Measurements from ENCODE around the gene AHR. TPM values are rescaled to one million over a fixed set of nuclear protein-coding genes. Genes with fewer than 3 reads are reported as not detected.

The AHR gene
- total RNA-seq, 1 experiment from 2014 or later = 99.1 TPM

DNA sequence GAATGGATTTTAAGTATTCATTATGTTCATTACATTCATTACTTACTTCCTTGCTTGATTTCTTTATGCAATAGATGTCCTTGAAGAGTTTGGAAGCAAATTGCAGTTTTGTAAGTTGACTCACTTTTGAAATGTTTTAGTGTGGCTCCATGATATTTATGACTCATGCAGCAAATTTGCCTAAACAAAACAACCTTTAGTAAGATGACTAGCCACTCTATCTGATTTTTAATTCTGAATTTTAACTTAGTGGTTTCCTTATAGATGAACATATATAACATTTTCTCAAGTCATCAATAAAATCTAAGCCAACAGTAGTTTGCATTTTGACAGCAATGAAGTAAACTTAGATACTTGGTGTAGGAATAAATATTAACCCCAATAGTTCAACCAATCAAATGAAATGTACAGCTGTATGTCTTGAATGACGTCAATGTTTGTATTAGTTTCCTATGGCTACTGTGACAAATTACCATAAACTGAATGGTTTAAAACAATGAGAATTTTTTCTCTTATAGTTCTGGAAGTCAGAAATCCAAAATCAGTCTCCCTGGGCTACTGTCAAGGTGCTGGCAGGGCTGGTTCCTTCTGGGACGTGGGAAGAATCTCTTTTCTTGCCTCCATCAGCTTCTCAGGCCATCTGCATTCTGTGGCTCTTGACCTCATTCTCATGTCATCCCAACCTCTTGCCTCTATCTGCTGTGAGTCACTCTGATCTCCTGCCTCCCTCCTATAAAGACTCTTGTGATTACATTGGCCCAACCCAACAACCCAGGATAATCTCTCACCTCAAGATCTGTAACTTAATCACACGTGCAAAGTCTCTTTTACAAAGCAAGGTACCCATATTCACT, 73.4 kb downstream of the AHR start:
- POLR2A ChIA-PET = interaction anchor here (0.6 to 4.2 kb wide), 17 partner anchors 13 to 309 kb away, joined by 3 to 37 read pairs (median 5); no protein-coding TSS in a partner anchor
- Mint-ChIP-seq H3K4me1 (ENCODE audit: insufficient read depth, unreplicated experiment) (peaks cover 27% of the 10 kb centered on the region), H3K9me3 (ENCODE audit: unreplicated experiment) (no peaks in the 10 kb centered on the region), H3K36me3 (ENCODE audit: insufficient read depth, unreplicated experiment) (no peaks in the 10 kb centered on the region), H3K4me3 (ENCODE audit: unreplicated experiment) (no peak overlapping the region), H3K27me3 (ENCODE audit: insufficient read depth, unreplicated experiment) (no peaks in the 10 kb centered on the region), H3K27ac (ENCODE audit: low read depth, unreplicated experiment) (peak overlapping the region; percentile 89)
- DNase-seq (ENCODE audit: unreplicated experiment) = peak; percentile 91
- TF ChIP-seq, protein P1, sequence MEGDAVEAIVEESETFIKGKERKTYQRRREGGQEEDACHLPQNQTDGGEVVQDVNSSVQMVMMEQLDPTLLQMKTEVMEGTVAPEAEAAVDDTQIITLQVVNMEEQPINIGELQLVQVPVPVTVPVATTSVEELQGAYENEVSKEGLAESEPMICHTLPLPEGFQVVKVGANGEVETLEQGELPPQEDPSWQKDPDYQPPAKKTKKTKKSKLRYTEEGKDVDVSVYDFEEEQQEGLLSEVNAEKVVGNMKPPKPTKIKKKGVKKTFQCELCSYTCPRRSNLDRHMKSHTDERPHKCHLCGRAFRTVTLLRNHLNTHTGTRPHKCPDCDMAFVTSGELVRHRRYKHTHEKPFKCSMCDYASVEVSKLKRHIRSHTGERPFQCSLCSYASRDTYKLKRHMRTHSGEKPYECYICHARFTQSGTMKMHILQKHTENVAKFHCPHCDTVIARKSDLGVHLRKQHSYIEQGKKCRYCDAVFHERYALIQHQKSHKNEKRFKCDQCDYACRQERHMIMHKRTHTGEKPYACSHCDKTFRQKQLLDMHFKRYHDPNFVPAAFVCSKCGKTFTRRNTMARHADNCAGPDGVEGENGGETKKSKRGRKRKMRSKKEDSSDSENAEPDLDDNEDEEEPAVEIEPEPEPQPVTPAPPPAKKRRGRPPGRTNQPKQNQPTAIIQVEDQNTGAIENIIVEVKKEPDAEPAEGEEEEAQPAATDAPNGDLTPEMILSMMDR (IDR thresholded peaks at IDR 0.05; ENCODE audit: unreplicated experiment) = no peak
- no TSS peak for BruUV-seq (replicated peaks)
- CTCF ChIA-PET = interaction anchor here (0.6 to 1.0 kb wide), 2 partner anchors 275 to 317 kb away, joined by 3 read pairs; no protein-coding TSS in a partner anchor
- intact Hi-C loops (cut with micrococcal nuclease) = loop anchor here (1.0 to 10.0 kb wide), 6 partner anchors 37 to 387 kb away; no protein-coding TSS in a partner anchor

DNA sequence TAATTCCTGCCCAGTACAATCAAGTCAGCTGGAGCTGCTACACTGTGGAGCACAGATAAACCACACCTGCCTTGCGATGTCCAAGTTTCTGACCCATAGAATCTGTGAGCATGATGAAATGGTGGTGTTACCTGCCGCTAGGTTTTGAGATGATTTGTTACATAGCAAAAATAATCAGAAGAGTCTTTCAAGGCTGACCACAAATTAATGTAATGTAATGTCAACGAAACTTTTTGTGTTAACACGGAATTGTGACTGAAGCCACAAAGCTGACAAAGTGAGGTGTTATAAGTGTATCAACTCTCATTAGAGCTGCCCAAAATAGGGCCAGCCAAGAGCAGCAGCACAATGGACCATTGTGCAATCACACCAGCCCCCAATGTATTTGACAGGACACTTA, 75.7 kb downstream of the AHR start:
- intact Hi-C loops (cut with micrococcal nuclease) = loop anchor here (10.0 kb wide), 1 partner anchor 389 kb away; no protein-coding TSS in a partner anchor
- TF ChIP-seq, protein P1 (IDR thresholded peaks at IDR 0.05; ENCODE audit: unreplicated experiment) = no peak
- no TSS peak for BruUV-seq (replicated peaks)
- no peaks in the 10 kb centered on the region for H3K9me3 Mint-ChIP-seq (ENCODE audit: unreplicated experiment)
- no peaks in the 10 kb centered on the region for H3K36me3 Mint-ChIP-seq (ENCODE audit: insufficient read depth, unreplicated experiment)
- no peak overlapping the region for H3K27ac Mint-ChIP-seq (ENCODE audit: low read depth, unreplicated experiment)
- no peak overlapping the region for H3K4me3 Mint-ChIP-seq (ENCODE audit: unreplicated experiment)
- ChIA-PET CTCF (interaction anchor here (0.9 to 1.2 kb wide), 3 partner anchors 12 to 391 kb away, joined by 4 to 5 read pairs (median 5); no protein-coding TSS in a partner anchor), POLR2A (interaction anchor here (0.8 to 1.4 kb wide), 3 partner anchors 17 to 117 kb away, joined by 3 to 4 read pairs (median 3); no protein-coding TSS in a partner anchor)
- H3K4me1 Mint-ChIP-seq (ENCODE audit: insufficient read depth, unreplicated experiment) = peaks cover 21% of the 10 kb centered on the region
- no peaks in the 10 kb centered on the region for H3K27me3 Mint-ChIP-seq (ENCODE audit: insufficient read depth, unreplicated experiment)
- DNase-seq (ENCODE audit: unreplicated experiment) = no peak

DNA sequence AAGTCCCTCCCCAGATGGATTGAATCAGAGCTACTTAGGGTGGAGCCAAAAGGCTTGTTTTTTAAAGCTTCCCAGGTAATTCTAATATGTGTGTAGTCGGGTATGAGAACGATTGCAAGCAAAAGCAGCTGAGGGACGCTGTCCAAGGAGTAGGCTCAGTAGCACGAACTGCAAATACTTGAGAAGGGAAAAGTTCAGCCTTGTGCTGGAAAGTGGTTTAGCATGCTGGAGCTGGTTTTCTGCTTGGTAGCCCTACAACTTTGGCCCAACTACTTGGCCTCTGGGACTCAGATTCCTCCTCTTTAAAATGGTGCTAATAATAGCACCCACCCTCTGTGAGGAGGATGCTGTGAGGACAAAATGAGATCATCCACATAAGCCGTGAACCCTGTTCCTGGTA, 76.2 kb downstream of the AHR start:
- H3K4me3 Mint-ChIP-seq (ENCODE audit: unreplicated experiment) = no peak overlapping the region
- no peaks in the 10 kb centered on the region for H3K36me3 Mint-ChIP-seq (ENCODE audit: insufficient read depth, unreplicated experiment)
- POLR2A ChIA-PET = interaction anchor here (0.7 to 1.5 kb wide), 5 partner anchors 16 to 611 kb away, joined by 3 to 4 read pairs (median 3); no protein-coding TSS in a partner anchor
- H3K27ac Mint-ChIP-seq (ENCODE audit: low read depth, unreplicated experiment) = no peak overlapping the region
- CTCF ChIA-PET = interaction anchor here (0.5 to 1.2 kb wide), 4 partner anchors 11 to 392 kb away, joined by 3 to 5 read pairs (median 4); no protein-coding TSS in a partner anchor
- no peak for DNase-seq (ENCODE audit: unreplicated experiment)
- intact Hi-C loops (cut with micrococcal nuclease) = loop anchor here (10.0 kb wide), 1 partner anchor 390 kb away; no protein-coding TSS in a partner anchor
- TF ChIP-seq, protein P1 (IDR thresholded peaks at IDR 0.05; ENCODE audit: unreplicated experiment) = no peak
- peaks cover 21% of the 10 kb centered on the region for H3K4me1 Mint-ChIP-seq (ENCODE audit: insufficient read depth, unreplicated experiment)
- no peaks in the 10 kb centered on the region for H3K27me3 Mint-ChIP-seq (ENCODE audit: insufficient read depth, unreplicated experiment)
- no peaks in the 10 kb centered on the region for H3K9me3 Mint-ChIP-seq (ENCODE audit: unreplicated experiment)
- BruUV-seq (replicated peaks) = no TSS peak

DNA sequence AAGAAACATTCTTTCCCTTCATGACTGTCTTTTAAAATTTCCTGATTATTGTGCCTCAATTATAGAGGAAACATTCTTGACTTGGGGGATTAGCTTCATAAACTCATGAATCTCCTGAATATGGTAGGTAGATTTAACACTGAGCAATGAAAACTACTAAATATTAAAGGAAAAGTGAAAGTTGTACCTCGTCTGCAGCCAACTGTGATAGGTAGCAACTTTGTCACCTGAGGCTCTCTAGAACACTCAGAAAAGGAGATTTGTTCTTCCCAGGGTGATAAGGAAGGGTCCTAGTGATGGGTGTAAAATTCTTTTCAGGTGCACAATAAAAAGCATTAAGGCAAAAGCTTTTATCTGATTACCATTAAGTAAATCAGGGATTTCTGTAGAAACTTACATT, 78.1 kb downstream of the AHR start:
- Mint-ChIP-seq H3K27me3 (ENCODE audit: insufficient read depth, unreplicated experiment) (no peaks in the 10 kb centered on the region), H3K4me1 (ENCODE audit: insufficient read depth, unreplicated experiment) (peaks cover 11% of the 10 kb centered on the region), H3K4me3 (ENCODE audit: unreplicated experiment) (no peak overlapping the region), H3K27ac (ENCODE audit: low read depth, unreplicated experiment) (no peak overlapping the region), H3K36me3 (ENCODE audit: insufficient read depth, unreplicated experiment) (no peaks in the 10 kb centered on the region), H3K9me3 (ENCODE audit: unreplicated experiment) (no peaks in the 10 kb centered on the region)
- intact Hi-C loops (cut with micrococcal nuclease) = loop anchor here (10.0 kb wide), 1 partner anchor 392 kb away; no protein-coding TSS in a partner anchor
- BruUV-seq (replicated peaks) = no TSS peak
- CTCF ChIA-PET = no interaction called here
- TF ChIP-seq, protein P1 (IDR thresholded peaks at IDR 0.05; ENCODE audit: unreplicated experiment) = no peak
- POLR2A ChIA-PET = interaction anchor here (0.7 kb wide), 1 partner anchor 9 kb away, joined by 3 read pairs; no protein-coding TSS in a partner anchor
- DNase-seq (ENCODE audit: unreplicated experiment) = no peak
